GM18508 (cell line): ENCODE results near the gene LILRB1.
"Not testable (repeated sequence)": the region's sequence is repeated elsewhere in the genome, so short reads cannot be mapped to it uniquely, and the experiment has no call there.

Experiments
- ATAC-seq: cut with Tn5 transposase; IDR thresholded peaks from one replicate; pipeline ENCODE4 v1.9.1; 2021; ENCODE audit warnings: moderate number of reproducible peaks; ENCODE audit not compliant: insufficient read depth, unreplicated experiment

LILRB1 gene

DNA sequence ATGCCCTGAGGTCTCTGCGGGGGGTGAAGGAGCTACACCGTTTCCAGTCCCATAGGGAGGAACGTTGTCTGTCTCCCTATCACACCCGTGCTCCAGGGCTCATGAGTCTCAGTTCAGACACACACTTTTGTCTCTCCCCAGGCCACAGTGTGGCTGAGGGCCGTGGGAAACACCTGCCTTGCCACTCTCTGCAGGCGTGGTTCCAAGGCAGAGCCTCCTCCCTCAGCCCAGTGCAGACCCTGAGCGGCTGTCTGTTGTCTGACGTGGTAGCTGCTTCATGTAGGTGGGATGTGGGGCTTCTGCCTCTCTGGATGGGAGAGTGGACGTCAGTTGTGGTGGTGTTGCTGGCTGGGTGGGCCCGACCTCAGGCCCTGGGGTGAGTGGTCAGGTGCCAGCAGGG is 6.0 kb upstream of the LILRB1 start:
- not testable (repeated sequence) for ATAC-seq

DNA sequence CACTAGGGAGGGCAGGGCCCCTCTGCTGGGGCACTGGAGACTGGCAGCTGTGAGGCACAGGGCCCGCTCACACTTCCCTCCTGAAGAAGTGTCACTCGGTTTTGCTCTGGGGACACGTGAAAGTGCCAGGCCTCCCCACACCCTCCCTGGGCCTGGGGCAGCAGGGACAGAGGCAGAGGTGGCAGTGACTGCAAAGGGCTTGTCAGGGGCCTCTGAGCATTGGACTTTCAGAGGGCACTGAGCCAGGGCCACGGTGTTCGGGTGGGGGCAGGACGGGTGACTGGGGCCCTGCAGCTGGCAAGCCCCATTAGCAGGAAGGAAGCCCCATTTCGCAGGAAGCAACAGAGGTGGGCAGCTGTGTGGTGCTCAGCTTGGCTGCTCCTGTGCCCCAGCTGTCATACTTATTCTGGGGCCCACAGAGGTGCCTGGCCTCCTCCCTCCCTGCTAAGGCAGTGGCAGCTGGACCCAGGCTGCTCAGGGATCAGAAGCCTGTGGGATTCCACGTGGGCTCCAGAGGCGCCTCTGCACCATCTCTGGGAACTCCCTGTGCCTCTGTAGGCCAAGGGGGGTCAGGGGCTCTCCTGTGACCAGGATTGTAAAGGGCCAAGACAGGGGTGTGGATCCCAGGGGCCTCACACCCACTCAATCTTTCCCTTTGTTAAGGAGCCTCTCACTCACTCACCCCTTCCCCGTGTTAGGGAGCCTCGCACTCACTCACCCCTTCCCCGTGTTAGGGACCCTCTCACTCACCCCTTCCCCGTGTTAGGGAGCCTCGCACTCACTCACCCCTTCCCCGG is 5.2 kb upstream of the LILRB1 start:
- ATAC-seq: not testable (repeated sequence)

DNA sequence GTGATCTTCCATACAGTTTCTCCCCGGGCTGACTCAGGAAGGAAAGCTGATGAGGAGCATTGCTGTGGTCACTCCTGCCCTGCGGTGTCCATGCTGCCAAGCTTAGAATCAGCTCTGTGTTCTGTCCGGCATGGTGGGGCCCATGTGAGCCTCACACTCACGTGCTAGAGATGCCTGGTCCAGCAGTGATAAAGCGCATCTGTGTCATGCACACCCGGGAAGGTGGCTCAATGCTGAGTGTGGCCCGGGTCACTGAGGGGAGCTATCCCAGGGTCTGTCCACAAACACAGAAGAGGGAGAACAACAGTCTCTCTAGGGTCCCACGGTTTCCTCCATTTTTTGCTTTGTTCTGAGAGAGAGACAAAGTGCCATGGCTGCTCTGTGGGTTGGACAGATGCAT is 3.5 kb upstream of the LILRB1 start:
- no peak for ATAC-seq

DNA sequence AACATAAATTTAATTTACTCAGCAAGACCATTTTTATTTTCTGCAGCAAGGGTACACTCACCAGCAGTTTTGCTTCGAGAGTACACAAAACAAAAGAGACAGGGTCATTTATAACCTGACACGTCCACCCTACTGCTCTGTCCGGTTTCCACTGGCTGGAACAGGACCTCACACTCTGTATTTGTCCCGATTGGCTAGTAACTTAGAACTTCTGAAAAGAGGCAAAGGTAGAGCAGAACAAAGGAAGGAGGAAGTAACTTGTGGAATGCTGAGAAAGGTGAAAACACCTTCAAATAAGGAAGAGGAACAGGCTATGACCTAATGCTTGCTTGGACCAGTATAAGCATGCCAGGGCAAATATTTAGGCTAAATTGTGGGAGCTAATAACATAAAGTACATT is 2.4 kb upstream of the LILRB1 start:
- ATAC-seq: not testable (repeated sequence)

DNA sequence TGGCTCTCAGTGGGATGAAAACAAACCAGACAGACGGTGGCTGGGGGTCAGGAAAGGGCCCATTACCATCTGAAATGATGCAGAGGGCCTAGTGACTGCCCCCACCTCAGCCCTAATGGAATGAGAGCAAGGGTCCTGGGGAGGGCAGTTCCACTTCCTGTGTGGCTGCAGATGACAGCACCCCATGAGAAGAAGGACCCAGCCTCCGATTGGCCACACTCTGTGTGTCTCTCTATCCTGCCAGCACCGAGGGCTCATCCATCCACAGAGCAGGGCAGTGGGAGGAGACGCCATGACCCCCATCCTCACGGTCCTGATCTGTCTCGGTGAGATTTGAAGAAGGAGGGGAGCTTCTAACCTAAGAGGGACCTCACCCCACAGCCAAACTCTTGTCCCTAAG is 498 bp downstream of the LILRB1 start:
- ATAC-seq: no peak

DNA sequence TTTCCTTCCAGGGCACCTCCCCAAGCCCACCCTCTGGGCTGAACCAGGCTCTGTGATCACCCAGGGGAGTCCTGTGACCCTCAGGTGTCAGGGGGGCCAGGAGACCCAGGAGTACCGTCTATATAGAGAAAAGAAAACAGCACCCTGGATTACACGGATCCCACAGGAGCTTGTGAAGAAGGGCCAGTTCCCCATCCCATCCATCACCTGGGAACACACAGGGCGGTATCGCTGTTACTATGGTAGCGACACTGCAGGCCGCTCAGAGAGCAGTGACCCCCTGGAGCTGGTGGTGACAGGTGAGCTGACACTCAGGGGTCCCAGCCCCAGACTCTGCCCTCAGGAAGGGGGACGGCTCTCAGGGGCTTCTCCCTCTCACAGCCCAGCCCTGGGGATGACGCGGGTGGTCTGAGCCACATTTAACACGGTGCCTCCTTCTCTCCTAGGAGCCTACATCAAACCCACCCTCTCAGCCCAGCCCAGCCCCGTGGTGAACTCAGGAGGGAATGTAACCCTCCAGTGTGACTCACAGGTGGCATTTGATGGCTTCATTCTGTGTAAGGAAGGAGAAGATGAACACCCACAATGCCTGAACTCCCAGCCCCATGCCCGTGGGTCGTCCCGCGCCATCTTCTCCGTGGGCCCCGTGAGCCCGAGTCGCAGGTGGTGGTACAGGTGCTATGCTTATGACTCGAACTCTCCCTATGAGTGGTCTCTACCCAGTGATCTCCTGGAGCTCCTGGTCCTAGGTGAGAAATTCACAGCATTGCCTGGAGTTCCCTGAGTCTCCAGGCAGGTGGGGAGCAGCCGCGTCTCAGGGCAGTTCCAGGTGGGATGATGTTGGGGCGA is 1.4 kb downstream of the LILRB1 start:
- ATAC-seq: not testable (repeated sequence)

DNA sequence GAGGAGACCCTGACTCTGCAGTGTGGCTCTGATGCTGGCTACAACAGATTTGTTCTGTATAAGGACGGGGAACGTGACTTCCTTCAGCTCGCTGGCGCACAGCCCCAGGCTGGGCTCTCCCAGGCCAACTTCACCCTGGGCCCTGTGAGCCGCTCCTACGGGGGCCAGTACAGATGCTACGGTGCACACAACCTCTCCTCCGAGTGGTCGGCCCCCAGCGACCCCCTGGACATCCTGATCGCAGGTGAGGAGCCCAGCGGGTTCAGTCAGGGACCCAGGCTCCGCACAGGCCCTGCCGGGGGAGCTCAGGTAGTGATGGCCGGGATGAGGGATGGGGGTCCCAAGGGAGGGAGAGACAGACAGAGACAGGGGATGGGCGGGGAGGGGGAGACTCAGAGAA is 2.2 kb downstream of the LILRB1 start:
- not testable (repeated sequence) for ATAC-seq

DNA sequence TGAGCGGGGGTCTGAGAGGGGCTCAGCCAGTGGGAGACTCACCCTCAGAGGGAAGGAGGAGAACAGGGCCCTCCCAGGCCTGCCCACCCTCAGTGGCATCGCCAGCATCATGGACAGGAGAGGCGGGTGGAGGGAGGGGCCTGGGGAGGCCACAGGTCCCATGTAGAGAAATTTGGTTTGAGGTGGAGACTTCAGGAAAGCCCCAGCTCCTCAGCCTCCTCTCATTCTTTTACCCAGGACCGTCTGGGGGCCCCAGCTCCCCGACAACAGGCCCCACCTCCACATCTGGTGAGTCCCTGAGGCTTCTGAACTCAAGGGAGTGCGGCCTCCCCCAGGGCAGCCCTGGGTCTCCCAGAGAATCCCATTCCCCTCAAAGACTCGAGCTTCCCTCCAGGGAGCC is 3.1 kb downstream of the LILRB1 start:
- no peak for ATAC-seq

DNA sequence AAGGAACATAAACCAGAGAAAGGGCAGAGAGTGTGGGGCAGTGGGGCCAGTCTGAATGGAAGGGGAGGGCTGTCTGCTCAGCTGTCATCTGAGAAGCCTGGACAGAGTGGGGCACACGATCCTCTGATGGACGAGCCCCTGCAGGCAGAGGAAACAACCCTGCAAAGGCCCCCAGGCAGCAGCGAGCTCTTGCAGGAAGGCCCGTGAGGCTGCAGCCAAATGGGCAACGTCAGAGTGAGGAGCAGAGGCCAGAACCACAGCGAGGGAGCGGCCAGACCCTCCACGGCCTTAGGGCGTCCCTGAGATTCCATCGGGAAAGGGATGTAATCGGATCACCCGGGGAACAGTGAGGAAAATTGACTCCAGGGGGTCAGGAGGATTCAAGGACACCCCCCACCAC is 5.8 kb downstream of the LILRB1 start:
- ATAC-seq: not testable (repeated sequence)

DNA sequence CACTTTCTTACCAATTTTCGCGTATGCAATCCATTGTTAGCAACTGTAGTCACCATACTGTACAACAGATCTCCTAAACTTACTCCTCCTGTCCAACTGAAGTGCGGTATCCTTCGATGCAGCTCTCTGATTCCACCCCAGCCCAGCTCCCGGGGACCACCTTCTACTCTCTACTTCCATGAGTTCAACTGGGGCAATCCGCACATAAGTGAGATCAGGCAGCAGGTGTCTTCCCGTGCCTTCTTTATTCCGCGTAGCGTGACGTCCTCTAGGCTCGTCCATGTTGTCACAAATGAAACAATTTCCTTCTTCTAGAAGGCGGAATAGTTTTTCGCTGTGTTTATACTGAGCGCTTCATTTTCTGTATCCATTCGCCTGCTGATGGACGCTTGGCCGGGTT is 8.4 kb downstream of the LILRB1 start:
- ATAC-seq: no peak

DNA sequence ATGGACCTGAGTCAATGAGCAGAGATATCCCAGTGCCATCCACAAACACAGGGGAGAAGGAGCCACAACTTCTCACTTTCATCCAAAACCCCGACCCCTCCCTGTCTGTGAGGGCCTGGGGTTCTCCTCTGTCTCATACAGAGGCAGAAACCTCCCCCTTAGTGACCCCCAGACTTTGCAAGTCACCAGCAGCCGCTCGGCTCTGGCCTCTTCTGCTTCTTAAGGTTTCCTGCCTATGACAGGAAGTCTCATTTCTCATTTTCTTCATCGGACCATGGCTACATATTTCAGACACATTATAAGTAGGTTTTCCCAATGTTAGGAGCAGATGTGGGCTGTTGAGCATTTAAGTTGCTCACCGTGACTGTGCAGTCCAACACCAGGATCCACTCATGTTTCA is 12.7 kb downstream of the LILRB1 start:
- not testable (repeated sequence) for ATAC-seq

DNA sequence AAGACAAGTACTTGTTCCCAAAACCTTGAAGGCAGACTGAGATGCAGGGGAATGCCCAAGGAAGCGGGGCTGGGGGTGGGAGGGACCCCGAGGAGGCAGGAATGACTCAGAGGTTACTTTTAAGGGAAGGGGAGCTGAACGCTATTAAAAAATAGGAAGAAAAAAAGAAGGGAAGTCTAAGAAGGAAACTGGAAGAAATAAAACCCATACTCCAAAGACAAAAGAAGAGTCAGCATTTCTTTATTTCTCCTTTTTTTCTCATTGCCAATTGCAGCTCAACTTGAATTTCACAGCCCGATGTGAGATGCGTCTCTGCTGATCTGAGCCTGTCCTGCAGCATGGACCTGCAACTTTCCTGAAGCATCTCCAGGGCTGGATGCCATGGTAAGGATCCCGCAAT is 13.3 kb downstream of the LILRB1 start:
- not testable (repeated sequence) for ATAC-seq

DNA sequence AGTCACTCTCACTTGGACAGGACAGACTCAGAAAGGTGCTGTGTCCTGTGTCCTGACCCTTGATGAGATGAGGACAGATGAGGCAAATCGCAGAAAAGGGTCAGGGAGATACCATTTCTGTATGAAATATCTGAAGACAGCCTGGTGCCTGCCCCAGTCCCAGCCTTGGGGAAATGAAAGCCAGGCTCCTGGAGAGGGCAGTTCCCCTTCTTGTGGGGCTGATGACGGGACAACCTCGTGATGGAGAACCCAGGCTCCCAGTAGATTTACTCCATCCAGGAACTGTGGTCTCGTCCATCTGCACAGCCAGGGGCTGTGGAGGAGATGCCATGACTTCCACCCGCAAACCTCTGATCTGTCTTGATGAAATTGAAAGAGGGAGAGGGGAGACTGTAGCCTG is 13.8 kb downstream of the LILRB1 start:
- ATAC-seq: no peak

DNA sequence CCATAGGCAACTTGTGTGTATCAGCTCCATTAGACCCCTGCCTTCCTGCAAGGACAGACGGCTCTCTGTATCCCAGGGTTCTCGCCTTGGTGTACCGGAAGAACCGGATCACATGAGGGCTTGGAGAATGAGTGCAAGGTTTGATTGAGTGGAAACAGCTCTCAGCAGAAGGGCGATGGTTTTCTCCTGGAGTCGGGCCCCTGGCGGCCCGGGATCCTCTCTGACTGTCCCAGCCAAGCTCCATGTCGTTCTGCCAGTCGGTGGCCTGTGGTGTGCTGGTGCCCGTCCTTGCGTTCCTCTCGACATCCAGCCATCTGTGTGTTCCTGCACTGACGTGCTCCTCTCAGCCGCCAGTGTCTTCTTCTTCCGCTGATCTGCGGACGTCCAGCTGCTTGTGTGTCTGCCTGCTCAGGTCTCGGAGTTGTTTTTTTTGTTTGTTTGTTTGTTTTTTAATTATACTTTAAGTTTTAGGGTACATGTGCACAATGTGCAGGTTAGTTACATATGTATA is 16.1 kb downstream of the LILRB1 start:
- ATAC-seq: no peak

DNA sequence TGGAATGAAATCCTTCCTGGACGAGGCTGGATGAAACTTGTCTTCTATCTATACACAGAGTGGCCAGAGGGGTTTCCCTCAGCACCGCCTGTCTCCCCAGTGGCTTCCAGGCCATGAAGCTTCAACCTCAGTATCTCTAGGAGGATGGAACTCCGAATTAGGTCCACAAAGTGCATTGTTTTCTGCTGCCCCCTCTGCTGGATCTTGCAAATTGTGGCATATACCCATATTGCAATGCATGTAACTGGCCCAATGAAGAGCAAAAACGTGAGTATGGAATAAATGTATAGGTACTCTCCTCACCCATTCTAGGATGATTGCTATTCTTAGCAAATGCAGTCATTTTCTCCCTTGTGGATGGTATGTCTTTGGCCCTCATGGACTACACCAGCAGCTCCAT is 17.8 kb downstream of the LILRB1 start:
- ATAC-seq: no peak

DNA sequence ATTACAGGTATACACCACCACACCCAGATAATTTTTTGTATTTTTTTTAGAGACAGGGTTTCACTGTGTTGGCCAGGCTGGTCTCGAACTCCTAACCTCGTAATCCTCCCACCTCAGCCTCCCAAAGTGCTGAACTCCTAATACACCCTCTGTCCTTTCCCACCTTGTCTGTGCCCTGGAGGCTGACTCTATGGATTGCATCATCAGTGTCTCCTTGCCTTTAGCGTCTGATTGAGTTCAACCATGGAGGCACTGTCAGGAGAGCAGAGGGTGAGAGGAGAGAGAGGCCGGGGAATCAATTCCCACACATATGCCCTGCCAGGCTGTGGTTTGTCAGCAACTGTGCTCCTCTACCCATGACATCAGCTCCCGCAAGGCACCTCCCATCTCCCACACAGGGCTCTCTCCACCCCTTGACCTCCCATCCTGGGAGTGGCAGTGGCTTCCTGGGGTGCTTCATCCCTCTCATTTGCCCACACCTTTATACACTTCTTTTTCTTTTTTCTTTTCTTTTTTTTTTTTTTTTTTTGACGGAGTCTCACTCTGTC is 19.9 kb downstream of the LILRB1 start:
- no peak for ATAC-seq

DNA sequence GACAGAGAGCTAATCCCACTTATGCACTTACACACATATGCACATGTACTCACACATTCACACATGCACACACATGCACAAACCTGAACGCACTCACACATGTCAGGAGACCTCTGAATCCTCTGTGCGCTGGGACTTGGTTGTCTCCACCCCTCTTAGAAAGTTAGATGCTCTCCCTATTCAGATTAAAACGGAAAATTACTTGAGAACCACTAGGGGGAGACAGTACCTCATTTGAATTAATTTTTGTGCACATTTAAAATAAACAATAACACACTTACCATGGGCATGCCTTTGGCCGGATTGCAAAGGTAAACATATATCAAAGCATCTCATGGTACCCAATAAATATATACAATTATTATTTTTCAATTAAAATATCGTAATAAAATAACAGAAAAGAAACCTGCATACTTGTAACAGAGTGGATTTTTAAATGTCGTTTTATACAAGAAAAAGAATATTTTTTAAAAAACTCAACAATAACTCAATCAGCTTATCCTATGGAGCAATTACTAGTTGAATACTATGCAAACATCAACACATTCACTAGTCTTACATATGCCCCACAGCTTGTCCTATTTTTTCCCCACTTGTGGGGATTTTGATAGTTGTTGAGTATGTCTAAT is 23.0 kb downstream of the LILRB1 start:
- no peak for ATAC-seq

DNA sequence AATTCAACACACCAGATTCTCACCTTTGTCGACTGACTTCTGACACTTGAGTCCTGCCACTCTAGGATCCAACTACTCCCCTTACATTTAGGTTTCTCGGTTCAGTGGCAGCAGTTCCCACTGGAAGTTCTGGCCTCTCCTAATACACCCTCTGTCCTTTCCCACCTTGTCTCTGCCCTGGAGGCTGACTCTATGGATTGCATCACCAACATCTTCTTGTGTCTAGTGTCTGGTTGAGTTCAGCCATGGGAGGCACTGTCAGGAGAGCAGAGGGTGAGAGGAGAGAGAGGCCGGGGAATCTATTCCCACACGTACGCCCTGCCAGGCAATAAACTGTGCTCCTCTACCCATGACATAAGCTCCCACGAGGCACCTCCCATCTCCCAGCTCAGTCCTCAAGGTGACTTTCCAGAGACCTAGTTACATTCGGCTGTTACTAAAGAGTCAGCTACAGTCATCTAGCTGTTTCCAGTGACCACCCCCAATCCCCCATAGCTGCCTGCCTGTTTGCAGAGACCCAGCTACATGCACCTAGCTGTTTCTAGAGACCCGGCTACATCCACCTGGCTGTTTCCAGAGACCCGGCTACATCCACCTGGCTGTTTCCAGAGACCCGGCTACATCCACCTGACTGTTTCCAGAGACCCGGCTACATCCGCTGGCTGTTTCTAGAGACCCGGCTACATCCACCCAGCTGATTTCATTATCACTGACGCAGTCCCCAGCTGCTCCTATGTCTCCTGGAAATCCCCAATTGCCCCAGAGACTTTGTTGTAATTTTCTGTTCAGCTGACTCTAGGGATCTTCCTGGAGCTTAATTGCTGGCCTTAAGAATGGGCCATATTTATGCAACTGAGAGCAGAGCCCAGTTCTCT is 24.4 kb downstream of the LILRB1 start:
- no peak for ATAC-seq

DNA sequence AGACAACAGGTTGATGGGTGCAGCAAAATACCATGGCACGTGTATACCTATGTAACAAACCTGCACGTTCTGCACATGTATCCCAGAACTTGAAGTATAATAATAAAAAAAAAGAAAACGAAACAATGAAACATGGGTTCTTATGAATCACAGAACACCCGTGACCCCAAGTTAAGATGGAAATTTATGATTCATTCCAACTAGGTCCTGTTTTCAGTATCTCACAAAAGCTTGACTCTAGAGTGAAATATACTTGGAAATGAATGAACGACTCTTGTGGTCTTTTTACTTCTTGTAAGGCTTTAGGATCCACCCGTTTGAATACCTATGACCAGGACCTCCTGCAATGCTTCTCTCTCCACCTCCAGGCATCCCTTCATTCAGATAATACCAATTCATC is 29.0 kb downstream of the LILRB1 start:
- no peak for ATAC-seq

DNA sequence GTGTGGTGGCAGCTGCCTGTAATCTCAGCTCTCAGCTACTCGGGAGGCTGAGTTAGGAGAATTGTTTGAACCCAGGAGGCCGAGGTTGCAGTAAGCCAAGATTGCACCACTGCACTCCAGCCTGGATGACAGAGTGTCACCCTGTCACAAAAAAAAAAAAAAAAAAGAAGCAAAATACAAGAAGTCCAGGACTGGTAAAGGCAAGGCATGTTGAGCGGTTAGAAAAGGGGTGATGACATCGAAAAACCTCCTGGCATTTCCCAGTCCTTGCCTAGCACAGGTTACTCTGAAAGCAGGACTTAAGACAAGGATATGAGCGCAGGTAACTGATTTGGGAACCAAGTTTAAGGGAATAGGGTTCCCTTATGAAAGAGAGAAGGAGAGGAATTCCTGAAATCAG is 30.0 kb downstream of the LILRB1 start:
- no peak for ATAC-seq
